Activated CD8-positive, alpha-beta memory T cell treated with anti-CD3 and anti-CD28 coated beads, Interleukin-2, amount 10 ng/mL, durations not matched to agents 7 days and 5 days (primary cell): ENCODE results near the gene ITPR1. TPM values are rescaled to one million over a fixed set of nuclear protein-coding genes. Genes with fewer than 3 reads are reported as not detected.

Experiments
- ATAC-seq: fragments of 150-1000 bp; cut with Tn5 transposase; one replicate; pipeline ENCODE4 v1.10.0; 2021; ENCODE audit warnings: moderate library complexity
- CTCF ChIA-PET: fragments of 350-600 bp; sonication (Branson Sonifier 250); formaldehyde crosslinking; loops from one replicate; lab custom pipeline; 2021; ENCODE audit warnings: antibody characterized with exemption; lab: Charles Lee
- DNase-seq: peaks from one replicate; pipeline ENCODE4 v3.0.0-alpha.2; 2020
- H3K27ac Mint-ChIP-seq: one replicate; pipeline ENCODE4 v1.8.0; 2021; ENCODE audit warnings: mild to moderate bottlenecking, mixed read lengths
- H3K27me3 Mint-ChIP-seq: one replicate; pipeline ENCODE4 v1.8.0; 2021; ENCODE audit warnings: mixed read lengths
- H3K36me3 Mint-ChIP-seq: one replicate; pipeline ENCODE4 v1.8.0; 2021; ENCODE audit warnings: mild to moderate bottlenecking, mixed read lengths
- H3K4me1 Mint-ChIP-seq: one replicate; pipeline ENCODE4 v1.8.0; 2021; ENCODE audit warnings: mixed read lengths
- H3K4me3 Mint-ChIP-seq: one replicate; pipeline ENCODE4 v1.8.0; 2021; ENCODE audit warnings: mild to moderate bottlenecking, moderate library complexity, mixed read lengths
- H3K9me3 Mint-ChIP-seq: one replicate; pipeline ENCODE4 v1.8.0; 2022; ENCODE audit warnings: low read depth, mixed read lengths
- total RNA-seq, 2 experiments: library from RNA; stranded (reverse); gene quantifications; one replicate each; pipeline ENCODE4 v1.2.3, GENCODE V29; 2021

ITPR1 gene
- total RNA-seq, 2 experiments from 2014 or later, result 109 to 116 TPM

DNA sequence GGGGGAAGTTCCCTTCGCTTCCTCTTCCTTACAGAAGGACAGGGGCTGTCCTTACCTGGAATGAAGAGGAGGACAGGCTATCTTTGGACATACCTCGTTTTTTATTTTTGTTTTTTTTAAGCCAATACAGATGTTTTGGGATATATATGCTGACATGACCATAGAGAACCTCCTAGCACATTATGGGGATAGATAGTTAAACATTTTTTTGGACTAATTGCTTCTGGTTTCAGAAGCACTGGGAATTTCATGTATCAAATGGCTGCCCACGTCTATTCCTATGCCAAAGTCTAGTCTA lies 247.9 kb downstream of the ITPR1 start:
- Mint-ChIP-seq H3K27me3 (no peaks in the 10 kb centered on the region), H3K4me3 (no peak overlapping the region), H3K36me3 (peaks cover 77% of the 10 kb centered on the region), H3K27ac (peak overlapping the region; percentile 94), H3K4me1 (peaks cover 62% of the 10 kb centered on the region), H3K9me3 (peaks cover 7% of the 10 kb centered on the region)
- DNase-seq (no peak), ATAC-seq (no peak)
- CTCF ChIA-PET, result no interaction called here

- Mint-ChIP-seq H3K4me1 (peaks cover 56% of the 10 kb centered on the region), H3K36me3 (peaks cover 76% of the 10 kb centered on the region), H3K4me3 (no peak overlapping the region), H3K27me3 (no peaks in the 10 kb centered on the region), H3K9me3 (peaks cover 7% of the 10 kb centered on the region), H3K27ac (peak overlapping the region; percentile 94)
- CTCF ChIA-PET, result no interaction called here
- ATAC-seq (no peak), DNase-seq (no peak)
Observed at GRCh38 chr3:4741404-4742307, 248.5 kb downstream of the ITPR1 start.

- Mint-ChIP-seq H3K4me1 (peaks cover 49% of the 10 kb centered on the region), H3K27me3 (no peaks in the 10 kb centered on the region), H3K27ac (no peak overlapping the region), H3K9me3 (peaks cover 5% of the 10 kb centered on the region), H3K4me3 (no peak overlapping the region), H3K36me3 (peaks cover 76% of the 10 kb centered on the region)
- DNase-seq (no peak), ATAC-seq (no peak)
- CTCF ChIA-PET, result no interaction called here
Observed at GRCh38 chr3:4742359-4742758, 249.2 kb downstream of the ITPR1 start.

DNA sequence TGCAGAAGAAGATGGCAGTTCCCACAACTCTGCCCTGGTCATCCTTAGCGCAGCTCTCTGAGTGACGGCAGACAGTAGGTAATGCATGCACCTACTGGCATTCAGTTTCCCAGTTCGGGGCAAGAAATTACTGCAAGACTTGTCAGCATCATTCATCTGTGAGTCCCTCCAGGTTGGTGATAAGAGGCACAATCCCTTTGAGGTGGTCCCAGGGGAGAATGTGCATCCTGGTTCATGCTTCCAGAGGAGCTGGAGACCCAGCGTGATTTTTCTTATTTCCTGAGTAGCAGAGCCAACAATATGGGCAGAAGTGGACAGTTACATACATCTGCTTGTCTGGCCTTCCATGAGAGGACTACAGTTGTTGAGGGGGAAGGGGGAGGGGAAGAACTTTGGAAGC lies 250.2 kb downstream of the ITPR1 start:
- peaks cover 5% of the 10 kb centered on the region for H3K9me3 Mint-ChIP-seq
- H3K27me3 Mint-ChIP-seq, result no peaks in the 10 kb centered on the region
- no peak for DNase-seq
- CTCF ChIA-PET, result no interaction called here
- peaks cover 76% of the 10 kb centered on the region for H3K36me3 Mint-ChIP-seq
- H3K4me3 Mint-ChIP-seq, result no peak overlapping the region
- H3K27ac Mint-ChIP-seq, result peak overlapping the region; percentile 18
- H3K4me1 Mint-ChIP-seq, result peaks cover 46% of the 10 kb centered on the region
- no peak for ATAC-seq

- Mint-ChIP-seq H3K4me1 (peaks cover 46% of the 10 kb centered on the region), H3K9me3 (peaks cover 1% of the 10 kb centered on the region)
Observed at GRCh38 chr3:4744405-4745234, 251.5 kb downstream of the ITPR1 start.

GRCh38 chr3:4745235-4745610 lies 252.1 kb downstream of the ITPR1 start:
- H3K4me1 Mint-ChIP-seq, result peaks cover 42% of the 10 kb centered on the region
- no peak overlapping the region for H3K4me3 Mint-ChIP-seq
- no peak for DNase-seq
- no peak for ATAC-seq
- H3K27ac Mint-ChIP-seq, result no peak overlapping the region
- no peaks in the 10 kb centered on the region for H3K27me3 Mint-ChIP-seq
- H3K36me3 Mint-ChIP-seq, result peaks cover 74% of the 10 kb centered on the region
- CTCF ChIA-PET, result no interaction called here
- no peaks in the 10 kb centered on the region for H3K9me3 Mint-ChIP-seq

More at GRCh38 chr3:4744405-4745234, 251.5 kb downstream of the ITPR1 start:
- peaks cover 77% of the 10 kb centered on the region for H3K36me3 Mint-ChIP-seq
- CTCF ChIA-PET, result no interaction called here
- no peaks in the 10 kb centered on the region for H3K27me3 Mint-ChIP-seq
- no peak overlapping the region for H3K4me3 Mint-ChIP-seq
- ATAC-seq, result no peak
- no peak overlapping the region for H3K27ac Mint-ChIP-seq
- no peak for DNase-seq

DNA sequence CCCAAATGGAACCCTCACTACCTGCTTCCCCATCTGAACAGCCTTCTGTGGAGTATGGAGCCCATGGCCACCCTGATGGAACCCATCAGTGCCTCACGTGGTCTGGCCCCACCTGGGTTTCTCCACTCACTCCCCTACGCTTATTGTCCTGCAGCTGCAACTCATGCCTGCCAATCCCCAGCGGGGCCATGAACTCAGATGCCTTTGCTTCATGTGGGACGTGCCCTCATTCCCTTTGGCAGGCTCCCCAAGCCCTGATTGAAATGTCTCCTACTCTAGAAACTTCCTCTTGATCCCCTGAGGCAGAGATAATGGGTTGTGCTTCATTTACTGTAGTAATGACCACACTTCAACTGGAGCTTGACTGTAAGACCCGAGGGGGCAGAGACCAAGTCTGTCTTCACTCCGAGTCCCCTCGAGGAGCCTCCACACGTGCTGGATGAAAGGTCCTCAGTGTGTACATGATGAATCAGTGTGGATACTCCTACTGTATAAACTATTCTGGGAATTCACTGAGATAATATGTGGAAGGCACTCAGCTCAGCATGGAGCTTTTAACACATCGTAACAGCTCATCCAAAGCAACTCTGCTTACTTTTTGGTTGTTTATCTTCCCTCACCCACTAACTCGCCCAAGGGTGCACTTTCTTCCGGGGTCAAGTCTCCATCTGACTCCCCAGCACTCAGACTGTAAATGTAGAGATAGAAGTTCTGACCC lies 253.3 kb downstream of the ITPR1 start:
- H3K9me3 Mint-ChIP-seq, result no peaks in the 10 kb centered on the region
- CTCF ChIA-PET, result no interaction called here
- H3K4me1 Mint-ChIP-seq, result peaks cover 41% of the 10 kb centered on the region
- peaks cover 66% of the 10 kb centered on the region for H3K36me3 Mint-ChIP-seq
- H3K4me3 Mint-ChIP-seq, result no peak overlapping the region
- no peak overlapping the region for H3K27ac Mint-ChIP-seq
- DNase-seq (no peak), ATAC-seq (no peak)
- no peaks in the 10 kb centered on the region for H3K27me3 Mint-ChIP-seq

DNA sequence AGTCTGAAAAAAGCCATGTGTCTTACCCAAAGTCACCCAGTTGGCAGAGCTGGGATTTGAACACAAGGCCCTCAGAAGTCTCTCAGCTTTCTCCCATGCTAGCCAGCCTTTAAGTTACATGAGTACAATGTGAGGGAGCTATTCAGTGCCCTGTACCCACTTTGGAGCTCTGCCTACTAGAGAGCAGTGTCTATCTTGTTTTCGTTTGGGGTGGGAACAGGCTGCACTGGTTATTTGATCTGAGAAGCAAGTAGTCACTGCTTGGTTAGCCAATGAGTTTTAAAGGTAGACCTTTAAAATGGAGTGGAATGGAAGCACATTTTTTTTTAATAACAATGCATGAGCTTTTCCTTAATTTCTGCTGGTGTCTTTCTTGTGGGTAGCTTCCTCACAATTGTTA lies 255.0 kb downstream of the ITPR1 start:
- H3K36me3 Mint-ChIP-seq, result peaks cover 64% of the 10 kb centered on the region
- peaks cover 40% of the 10 kb centered on the region for H3K4me1 Mint-ChIP-seq
- no peaks in the 10 kb centered on the region for H3K27me3 Mint-ChIP-seq
- H3K9me3 Mint-ChIP-seq, result no peaks in the 10 kb centered on the region
- H3K27ac Mint-ChIP-seq, result no peak overlapping the region
- H3K4me3 Mint-ChIP-seq, result no peak overlapping the region
- CTCF ChIA-PET, result interaction anchor here (1.2 to 1.4 kb wide), 2 partner anchors 8 to 42 kb away, joined by 3 to 5 read pairs; no protein-coding TSS in a partner anchor
- no peak for ATAC-seq
- no peak for DNase-seq

- no peak overlapping the region for H3K4me3 Mint-ChIP-seq
- DNase-seq (no peak), ATAC-seq (no peak)
- peaks cover 64% of the 10 kb centered on the region for H3K36me3 Mint-ChIP-seq
- H3K9me3 Mint-ChIP-seq, result no peaks in the 10 kb centered on the region
- CTCF ChIA-PET, result interaction anchor here (1.0 to 1.4 kb wide), 4 partner anchors 9 to 448 kb away, joined by 3 to 5 read pairs (median 3); no protein-coding TSS in a partner anchor
- H3K27ac Mint-ChIP-seq, result no peak overlapping the region
- H3K4me1 Mint-ChIP-seq, result peaks cover 44% of the 10 kb centered on the region
- no peaks in the 10 kb centered on the region for H3K27me3 Mint-ChIP-seq
Observed at GRCh38 chr3:4748701-4749378, 255.7 kb downstream of the ITPR1 start.

- H3K4me3 Mint-ChIP-seq, result no peak overlapping the region
- H3K9me3 Mint-ChIP-seq, result no peaks in the 10 kb centered on the region
- H3K4me1 Mint-ChIP-seq, result peaks cover 52% of the 10 kb centered on the region
- no peak overlapping the region for H3K27ac Mint-ChIP-seq
- no peak for ATAC-seq
- no peaks in the 10 kb centered on the region for H3K27me3 Mint-ChIP-seq
- no peak for DNase-seq
- CTCF ChIA-PET, result interaction anchor here (1.0 kb wide), 2 partner anchors 29 to 447 kb away, joined by 3 read pairs; no protein-coding TSS in a partner anchor
- H3K36me3 Mint-ChIP-seq, result peaks cover 70% of the 10 kb centered on the region
Observed at GRCh38 chr3:4749567-4750002, 256.4 kb downstream of the ITPR1 start.

- no peak overlapping the region for H3K27ac Mint-ChIP-seq
- H3K36me3 Mint-ChIP-seq, result peaks cover 67% of the 10 kb centered on the region
- no peak overlapping the region for H3K4me3 Mint-ChIP-seq
- CTCF ChIA-PET, result interaction anchor here (0.6 to 1.1 kb wide), 2 partner anchors 42 to 85 kb away, joined by 3 read pairs; no protein-coding TSS in a partner anchor
- H3K27me3 Mint-ChIP-seq, result no peaks in the 10 kb centered on the region
- no peak for DNase-seq
- H3K9me3 Mint-ChIP-seq, result no peaks in the 10 kb centered on the region
- H3K4me1 Mint-ChIP-seq, result peaks cover 57% of the 10 kb centered on the region
- ATAC-seq, result no peak
Observed at GRCh38 chr3:4750306-4750968, 257.3 kb downstream of the ITPR1 start.

- H3K27me3 Mint-ChIP-seq, result no peaks in the 10 kb centered on the region
- no peak for ATAC-seq
Observed at GRCh38 chr3:4751029-4751501, 257.9 kb downstream of the ITPR1 start.

More at GRCh38 chr3:4751029-4751501, 257.9 kb downstream of the ITPR1 start:
- DNase-seq, result no peak
- H3K9me3 Mint-ChIP-seq, result no peaks in the 10 kb centered on the region
- H3K27ac Mint-ChIP-seq, result no peak overlapping the region
- no peak overlapping the region for H3K4me3 Mint-ChIP-seq
- H3K4me1 Mint-ChIP-seq, result peaks cover 63% of the 10 kb centered on the region
- peaks cover 69% of the 10 kb centered on the region for H3K36me3 Mint-ChIP-seq
- CTCF ChIA-PET, result interaction anchor here (1.1 kb wide), 1 partner anchor 84 kb away, joined by 3 read pairs; no protein-coding TSS in a partner anchor
